BE2C (cell line): Measurements from ENCODE around the gene RSPH1.

Experiments
- DNase-seq: peaks from one replicate; pipeline ENCODE4 v3.0.0-alpha.2; 2020
- H3K27me3 ChIP-seq: fragments of 250-450 bp; sonication (Bioruptor Pico); 2 replicates; pipeline ENCODE4 v1.5.1; 2020; ENCODE audit warnings: mild to moderate bottlenecking
- H3K36me3 ChIP-seq: fragments of 250-450 bp; sonication (Bioruptor Pico); 2 replicates; pipeline ENCODE4 v1.5.1; 2020; ENCODE audit warnings: mild to moderate bottlenecking
- H3K4me1 ChIP-seq: fragments of 250-450 bp; sonication (Bioruptor Pico); 2 replicates; pipeline ENCODE4 v1.5.1; 2020
- H3K4me3 ChIP-seq: 2 replicates; pipeline ENCODE4 v1.5.1; 2011; ENCODE audit warnings: low read depth, low read length
- H3K9me3 ChIP-seq: fragments of 250-450 bp; sonication (Bioruptor Pico); 2 replicates; pipeline ENCODE4 v1.5.1; 2020
- TF ChIP-seq, protein P1 (sequence below): IDR thresholded peaks from 2 replicates; pipeline ENCODE4 v1.5.1; 2012; ENCODE audit warnings: mild to moderate bottlenecking, low read depth, low read length

The RSPH1 gene

GRCh38 chr21:42466700-42467099 is 29.3 kb downstream of the RSPH1 start:
- H3K9me3 ChIP-seq = no peaks in the 10 kb centered on the region
- H3K4me3 ChIP-seq = no peak overlapping the region
- no peaks in the 10 kb centered on the region for H3K36me3 ChIP-seq
- no peaks in the 10 kb centered on the region for H3K27me3 ChIP-seq
- H3K4me1 ChIP-seq = no peaks in the 10 kb centered on the region; the same call in 1 of the 2 replicates
- TF ChIP-seq, protein P1, sequence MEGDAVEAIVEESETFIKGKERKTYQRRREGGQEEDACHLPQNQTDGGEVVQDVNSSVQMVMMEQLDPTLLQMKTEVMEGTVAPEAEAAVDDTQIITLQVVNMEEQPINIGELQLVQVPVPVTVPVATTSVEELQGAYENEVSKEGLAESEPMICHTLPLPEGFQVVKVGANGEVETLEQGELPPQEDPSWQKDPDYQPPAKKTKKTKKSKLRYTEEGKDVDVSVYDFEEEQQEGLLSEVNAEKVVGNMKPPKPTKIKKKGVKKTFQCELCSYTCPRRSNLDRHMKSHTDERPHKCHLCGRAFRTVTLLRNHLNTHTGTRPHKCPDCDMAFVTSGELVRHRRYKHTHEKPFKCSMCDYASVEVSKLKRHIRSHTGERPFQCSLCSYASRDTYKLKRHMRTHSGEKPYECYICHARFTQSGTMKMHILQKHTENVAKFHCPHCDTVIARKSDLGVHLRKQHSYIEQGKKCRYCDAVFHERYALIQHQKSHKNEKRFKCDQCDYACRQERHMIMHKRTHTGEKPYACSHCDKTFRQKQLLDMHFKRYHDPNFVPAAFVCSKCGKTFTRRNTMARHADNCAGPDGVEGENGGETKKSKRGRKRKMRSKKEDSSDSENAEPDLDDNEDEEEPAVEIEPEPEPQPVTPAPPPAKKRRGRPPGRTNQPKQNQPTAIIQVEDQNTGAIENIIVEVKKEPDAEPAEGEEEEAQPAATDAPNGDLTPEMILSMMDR = no peak
- no peak for DNase-seq

GRCh38 chr21:42465803-42466127 is 30.3 kb downstream of the RSPH1 start:
- H3K4me3 ChIP-seq = no peak overlapping the region
- TF ChIP-seq, protein P1 = no peak
- no peaks in the 10 kb centered on the region for H3K27me3 ChIP-seq
- H3K9me3 ChIP-seq = no peaks in the 10 kb centered on the region
- no peaks in the 10 kb centered on the region; the same call in 1 of the 2 replicates for H3K4me1 ChIP-seq
- H3K36me3 ChIP-seq = no peaks in the 10 kb centered on the region
- no peak for DNase-seq

DNA sequence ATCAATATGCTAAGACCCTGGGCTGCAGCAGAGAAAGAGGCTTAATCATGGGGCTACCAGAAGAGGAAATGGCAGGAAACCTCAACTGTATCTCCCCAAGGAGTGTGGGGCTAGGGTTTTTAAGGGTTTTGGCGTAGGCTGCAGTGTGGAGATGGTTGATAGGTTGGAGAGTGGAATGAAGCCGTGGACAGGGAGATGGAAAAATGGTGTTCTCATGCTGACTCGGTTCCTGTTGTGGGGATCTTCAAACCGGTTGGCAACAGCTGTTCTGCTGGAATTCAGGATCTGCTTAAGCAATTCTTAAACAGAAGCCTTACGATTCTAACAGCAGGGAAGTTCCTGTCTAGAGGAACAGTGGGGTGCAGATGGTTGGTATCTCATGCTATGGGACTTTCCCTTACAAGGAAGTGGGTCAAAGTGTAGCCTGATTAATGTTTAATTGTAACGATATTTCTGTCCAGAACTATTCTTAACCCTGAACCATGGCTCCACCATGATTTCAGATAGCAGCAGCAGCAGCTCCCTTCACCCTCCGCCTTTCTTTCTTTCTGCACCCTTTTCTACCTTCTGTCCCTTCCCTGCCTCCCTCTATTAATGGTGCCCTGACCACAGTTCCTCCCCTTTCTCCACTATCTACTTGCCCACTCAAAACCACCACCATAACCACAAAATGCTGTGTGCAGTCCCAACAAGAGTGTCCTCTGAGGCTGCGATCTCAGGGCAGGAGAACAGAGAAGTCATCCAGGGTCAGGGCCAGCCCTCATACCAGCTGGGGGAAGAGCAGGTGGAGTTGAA is 30.8 kb downstream of the RSPH1 start:
- no peaks in the 10 kb centered on the region; the same call in 1 of the 2 replicates for H3K4me1 ChIP-seq

DNA sequence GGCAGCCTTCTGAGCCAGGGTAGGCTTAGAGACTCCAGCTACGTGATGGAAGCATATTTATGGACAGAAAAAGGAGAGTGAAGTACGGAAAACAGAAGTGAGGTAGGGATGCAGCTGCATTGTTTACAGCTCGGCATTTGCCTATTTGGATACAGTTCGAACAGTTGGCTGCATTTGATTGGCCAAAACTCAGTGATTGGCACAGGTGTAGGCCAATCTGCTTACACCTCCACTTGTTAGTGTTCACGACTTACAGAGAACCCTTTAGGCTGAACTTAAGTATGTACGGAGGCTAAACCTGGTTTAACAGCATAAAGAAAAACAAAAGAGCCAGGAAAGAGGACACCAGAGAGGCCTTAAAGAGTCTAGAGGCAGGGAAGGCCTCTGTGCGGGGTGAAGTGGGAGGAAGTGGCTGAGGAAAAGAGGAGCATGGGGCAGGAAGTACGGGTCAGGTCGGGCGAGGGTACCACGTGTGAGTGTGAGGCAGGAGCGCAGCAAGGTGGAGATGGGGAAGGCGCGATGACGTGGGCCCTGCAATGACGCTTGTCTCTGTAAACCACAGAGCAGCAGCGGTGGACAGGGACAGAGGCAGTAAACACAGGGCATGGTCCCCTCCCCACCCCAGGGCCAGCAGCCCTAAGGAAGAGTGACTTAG is 32.0 kb downstream of the RSPH1 start:
- Histone ChIP-seq H3K27me3 (no peaks in the 10 kb centered on the region), H3K4me3 (no peak overlapping the region), H3K4me1 (no peaks in the 10 kb centered on the region; the same call in 1 of the 2 replicates), H3K9me3 (no peaks in the 10 kb centered on the region), H3K36me3 (no peaks in the 10 kb centered on the region)
- peak; percentile 47 for DNase-seq
- TF ChIP-seq, protein P1 = no peak

More for the DNA sequence above, 30.8 kb downstream of the RSPH1 start:
- DNase-seq = no peak
- TF ChIP-seq, protein P1 = no peak
- no peaks in the 10 kb centered on the region for H3K9me3 ChIP-seq
- no peak overlapping the region for H3K4me3 ChIP-seq
- no peaks in the 10 kb centered on the region for H3K36me3 ChIP-seq
- H3K27me3 ChIP-seq = no peaks in the 10 kb centered on the region

DNA sequence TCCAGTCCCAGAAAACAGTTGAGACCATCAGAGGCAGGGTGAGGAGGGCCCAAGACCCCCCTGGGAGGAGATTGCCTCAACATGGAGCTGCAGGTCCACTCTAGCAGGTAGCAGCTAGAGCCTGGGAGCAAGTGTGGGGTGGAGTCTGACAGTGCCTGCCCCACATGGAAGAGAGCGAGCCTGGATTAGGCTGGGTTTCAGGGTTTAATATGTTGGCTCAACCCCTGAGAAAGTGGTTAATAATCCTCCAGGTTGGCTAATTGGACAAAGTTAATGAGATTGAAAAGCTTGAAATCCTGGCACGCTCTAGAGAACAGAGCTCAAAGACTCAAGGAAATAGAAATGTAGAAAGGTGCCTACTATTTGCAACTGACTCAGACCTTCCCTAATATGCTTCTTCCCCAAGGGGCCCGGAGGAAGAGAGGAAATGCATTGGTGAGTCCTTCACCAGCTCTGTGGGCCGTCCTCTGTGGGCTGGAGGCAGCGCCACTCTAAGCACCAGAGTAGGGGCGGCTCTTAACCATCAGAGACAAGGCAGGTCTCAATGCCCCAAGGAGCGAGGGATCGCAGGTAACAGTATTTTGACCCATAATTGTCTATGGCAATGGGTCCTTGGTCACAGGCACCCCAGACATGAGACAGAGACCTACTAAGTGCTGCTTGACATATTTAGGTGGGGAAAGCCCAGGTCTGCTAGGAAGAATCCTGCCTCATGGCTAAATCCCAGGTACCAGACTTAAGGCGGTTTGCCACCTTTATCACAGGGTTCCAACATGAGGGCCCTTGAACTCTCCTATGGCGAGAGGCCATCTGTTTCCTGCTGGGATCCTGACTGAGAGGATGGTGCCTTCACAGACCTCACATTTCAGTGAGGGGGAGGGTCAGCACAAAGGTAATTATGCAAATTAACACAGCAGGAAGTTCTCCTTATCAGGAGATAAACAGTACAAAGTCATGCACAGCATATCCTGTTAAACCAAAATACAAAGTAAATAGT is 33.8 kb downstream of the RSPH1 start:
- DNase-seq = peak; percentile 0
- TF ChIP-seq, protein P1 = no peak
- H3K4me1 ChIP-seq = no peaks in the 10 kb centered on the region; the same call in 1 of the 2 replicates
- H3K27me3 ChIP-seq = no peaks in the 10 kb centered on the region
- H3K9me3 ChIP-seq = no peaks in the 10 kb centered on the region
- no peaks in the 10 kb centered on the region for H3K36me3 ChIP-seq
- H3K4me3 ChIP-seq = no peak overlapping the region
